Measurements from ENCODE around the gene CDK14. TPM values are rescaled to one million over a fixed set of nuclear protein-coding genes. Genes with fewer than 3 reads are reported as not detected.

The CDK14 gene
- total RNA-seq, 2 donors from 2014 or later: 10.8 to 14.6 TPM

DNA sequence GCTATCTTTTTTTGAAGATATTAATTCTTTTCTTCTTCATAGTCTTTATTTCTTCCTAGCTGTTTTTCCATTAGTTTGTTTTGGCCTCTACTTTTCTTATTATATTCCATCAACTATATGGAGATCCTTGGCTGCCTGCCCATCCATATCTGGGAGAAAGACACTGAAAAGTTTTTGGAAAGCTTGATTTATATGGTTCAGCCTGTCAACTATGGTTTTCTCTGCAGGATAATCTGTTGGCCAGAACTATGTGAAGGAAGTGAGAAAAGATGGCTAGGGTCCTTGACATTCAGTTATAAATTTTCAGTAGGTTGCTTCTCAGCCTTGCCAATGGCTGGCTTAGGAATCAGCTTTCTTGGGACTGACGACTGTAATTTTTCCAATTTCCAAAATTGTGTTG, 10.0 kb upstream of the CDK14 start:
- Histone ChIP-seq H3K36me3 (no peaks in the 10 kb centered on the region), H3K27me3 (replicated peaks; ENCODE audit: insufficient read depth) (no peaks in the 10 kb centered on the region), H3K27ac (no peak overlapping the region), H3K9me3 (no peaks in the 10 kb centered on the region), H3K4me3 (no peak overlapping the region), H3K4me1 (ENCODE audit: control insufficient read depth in 1 of 2, low read depth in 2 of 2) (no peaks in the 10 kb centered on the region)
- no peak for ATAC-seq (ENCODE audit: insufficient number of reproducible peaks, low FRiP score, low read depth)
- TF ChIP-seq, protein P1, sequence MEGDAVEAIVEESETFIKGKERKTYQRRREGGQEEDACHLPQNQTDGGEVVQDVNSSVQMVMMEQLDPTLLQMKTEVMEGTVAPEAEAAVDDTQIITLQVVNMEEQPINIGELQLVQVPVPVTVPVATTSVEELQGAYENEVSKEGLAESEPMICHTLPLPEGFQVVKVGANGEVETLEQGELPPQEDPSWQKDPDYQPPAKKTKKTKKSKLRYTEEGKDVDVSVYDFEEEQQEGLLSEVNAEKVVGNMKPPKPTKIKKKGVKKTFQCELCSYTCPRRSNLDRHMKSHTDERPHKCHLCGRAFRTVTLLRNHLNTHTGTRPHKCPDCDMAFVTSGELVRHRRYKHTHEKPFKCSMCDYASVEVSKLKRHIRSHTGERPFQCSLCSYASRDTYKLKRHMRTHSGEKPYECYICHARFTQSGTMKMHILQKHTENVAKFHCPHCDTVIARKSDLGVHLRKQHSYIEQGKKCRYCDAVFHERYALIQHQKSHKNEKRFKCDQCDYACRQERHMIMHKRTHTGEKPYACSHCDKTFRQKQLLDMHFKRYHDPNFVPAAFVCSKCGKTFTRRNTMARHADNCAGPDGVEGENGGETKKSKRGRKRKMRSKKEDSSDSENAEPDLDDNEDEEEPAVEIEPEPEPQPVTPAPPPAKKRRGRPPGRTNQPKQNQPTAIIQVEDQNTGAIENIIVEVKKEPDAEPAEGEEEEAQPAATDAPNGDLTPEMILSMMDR (IDR thresholded peaks at IDR 0.05): no peak
- no peak for DNase-seq (ENCODE audit: low spot score)

DNA sequence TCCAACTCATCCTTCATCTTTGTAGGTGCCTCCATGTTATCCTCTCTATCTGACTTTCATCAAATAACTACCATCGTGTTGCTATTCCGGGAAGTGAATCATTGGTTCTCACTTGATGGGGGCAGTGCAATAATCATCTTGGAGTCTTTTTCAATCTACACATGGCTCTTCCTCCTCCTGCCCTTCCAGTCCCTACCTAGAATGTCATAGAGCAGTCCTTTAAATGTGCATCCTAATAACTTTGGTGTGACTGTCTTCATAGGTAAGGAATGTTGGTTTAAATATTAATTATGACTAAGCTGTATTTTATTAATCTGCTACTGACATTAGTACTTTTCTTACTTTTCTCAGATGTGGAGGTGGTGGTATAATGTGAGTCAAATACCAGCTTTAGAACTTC, 8.4 kb upstream of the CDK14 start:
- ATAC-seq (ENCODE audit: insufficient number of reproducible peaks, low FRiP score, low read depth) (no peak), DNase-seq (ENCODE audit: low spot score) (no peak)
- H3K4me1 ChIP-seq (ENCODE audit: control insufficient read depth in 1 of 2, low read depth in 2 of 2): no peaks in the 10 kb centered on the region
- H3K27me3 ChIP-seq (replicated peaks; ENCODE audit: insufficient read depth): no peaks in the 10 kb centered on the region
- H3K4me3 ChIP-seq: no peak overlapping the region
- TF ChIP-seq, protein P1 (IDR thresholded peaks at IDR 0.05): no peak
- no peak overlapping the region for H3K27ac ChIP-seq
- H3K36me3 ChIP-seq: no peaks in the 10 kb centered on the region
- no peaks in the 10 kb centered on the region for H3K9me3 ChIP-seq

DNA sequence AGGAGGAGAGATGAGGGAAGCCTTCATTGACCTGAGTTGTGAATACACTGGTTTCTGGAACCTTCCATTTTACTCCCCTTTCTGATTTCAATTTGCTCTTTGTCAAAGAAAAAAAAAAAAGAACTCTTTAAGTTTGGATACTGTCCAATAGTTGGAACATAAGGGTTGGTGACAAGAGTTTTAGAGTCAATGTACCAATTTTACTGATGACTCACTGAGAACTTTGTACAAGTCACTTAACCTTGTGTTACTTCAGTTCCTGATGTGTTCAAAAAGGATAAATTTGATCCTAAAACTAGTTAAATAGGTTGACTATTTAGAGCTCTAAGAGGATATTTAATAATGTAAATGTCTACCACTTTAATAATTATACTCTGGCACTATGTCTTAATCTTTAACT, 4.1 kb upstream of the CDK14 start:
- no peaks in the 10 kb centered on the region for H3K9me3 ChIP-seq
- H3K27ac ChIP-seq: no peak overlapping the region
- ATAC-seq (ENCODE audit: insufficient number of reproducible peaks, low FRiP score, low read depth) (no peak), DNase-seq (ENCODE audit: low spot score) (no peak)
- no peak overlapping the region for H3K4me3 ChIP-seq
- no peaks in the 10 kb centered on the region for H3K36me3 ChIP-seq
- no peaks in the 10 kb centered on the region for H3K27me3 ChIP-seq (replicated peaks; ENCODE audit: insufficient read depth)
- peaks cover 3 to 6% of the 10 kb centered on the region in 2 donors for H3K4me1 ChIP-seq (ENCODE audit: control insufficient read depth in 1 of 2, low read depth in 2 of 2)
- TF ChIP-seq, protein P1 (IDR thresholded peaks at IDR 0.05): no peak

DNA sequence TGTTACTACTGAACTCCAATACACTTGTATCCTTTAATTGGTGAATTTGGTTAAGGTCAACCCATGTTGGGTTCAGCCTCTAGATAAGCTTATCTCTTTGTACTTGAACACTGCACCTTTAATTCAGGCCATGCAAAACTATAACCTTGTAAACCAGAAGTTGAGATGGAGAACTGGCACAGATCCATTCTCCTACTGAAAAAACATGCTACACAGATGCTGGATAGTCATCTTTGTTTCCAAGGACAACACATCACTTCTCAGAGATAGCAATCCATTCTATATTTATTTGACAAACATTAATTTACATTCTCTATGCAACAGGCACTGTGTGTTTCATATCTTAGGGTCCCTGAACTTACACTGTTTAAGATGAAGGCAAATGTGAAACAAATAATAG, 2.9 kb upstream of the CDK14 start:
- ATAC-seq (ENCODE audit: insufficient number of reproducible peaks, low FRiP score, low read depth): no peak
- TF ChIP-seq, protein P1 (IDR thresholded peaks at IDR 0.05): no peak
- Histone ChIP-seq H3K27me3 (replicated peaks; ENCODE audit: insufficient read depth) (no peaks in the 10 kb centered on the region), H3K27ac (no peak overlapping the region), H3K36me3 (no peaks in the 10 kb centered on the region), H3K4me1 (ENCODE audit: control insufficient read depth in 1 of 2, low read depth in 2 of 2) (peaks cover 8 to 16% of the 10 kb centered on the region in 2 donors), H3K9me3 (no peaks in the 10 kb centered on the region), H3K4me3 (no peak overlapping the region)
- DNase-seq (ENCODE audit: low spot score): no peak

DNA sequence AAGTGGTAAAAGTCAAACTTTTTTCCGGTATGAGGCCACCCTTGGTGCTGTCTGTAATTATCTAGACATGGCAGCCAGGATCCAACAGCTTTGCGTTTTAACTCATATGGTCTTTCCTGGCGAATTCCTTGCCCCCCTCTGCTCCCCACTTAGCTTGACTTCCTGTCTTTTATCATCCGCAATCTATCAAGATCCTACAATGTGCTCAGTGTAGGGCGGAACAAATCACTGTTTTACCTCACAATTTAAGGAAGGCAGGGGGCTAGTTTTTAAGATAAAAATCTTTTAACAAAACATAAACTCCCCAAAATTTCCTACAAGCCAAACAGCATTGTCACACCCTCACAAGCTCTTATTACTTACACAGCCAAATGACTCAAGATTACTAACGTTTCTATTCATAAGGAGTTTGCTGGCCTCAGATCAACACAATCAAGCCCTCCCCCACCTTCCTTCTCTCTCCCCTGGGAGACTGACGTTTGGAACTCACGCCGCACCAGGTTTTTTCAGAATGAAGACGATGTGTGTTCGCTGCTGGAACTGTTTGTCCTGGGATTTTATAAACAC, 1.3 kb upstream of the CDK14 start:
- TF ChIP-seq, protein P1 (IDR thresholded peaks at IDR 0.05): no peak
- ATAC-seq (ENCODE audit: insufficient number of reproducible peaks, low FRiP score, low read depth) (peak; percentile 81), DNase-seq (ENCODE audit: low spot score) (peak; percentile 24)
- Histone ChIP-seq H3K27ac (peak overlapping the region; percentile 52 to 78), H3K36me3 (no peaks in the 10 kb centered on the region), H3K9me3 (no peaks in the 10 kb centered on the region), H3K4me1 (ENCODE audit: control insufficient read depth in 1 of 2, low read depth in 2 of 2) (peaks cover 8 to 18% of the 10 kb centered on the region in 2 donors), H3K4me3 (peak overlapping the region; percentile 78), H3K27me3 (replicated peaks; ENCODE audit: insufficient read depth) (no peaks in the 10 kb centered on the region)

Data from thoracic aorta (tissue), 2 donors.